Stimulated activated CD4-positive, alpha-beta T cell treated with anti-CD3 and anti-CD28 coated beads, Interleukin-1b, Interleukin-23, amount 100 ng/mL, for 24 hours (primary cell): ENCODE measurements around the gene NRBF2.
A peak's percentile ranks its signal among the peaks of the same experiment; 100 is the strongest.
"Not testable (repeated sequence)": the region's sequence is repeated elsewhere in the genome, so short reads cannot be mapped to it uniquely, and the experiment has no call there.

Experiments used
- DNase-seq, 4 experiments: peaks; one replicate each; pipeline ENCODE4 v3.0.0-alpha.2; 2020; ENCODE audit warnings: low read depth in 4 of 4, low spot score in 1 of 4

The NRBF2 gene

DNA sequence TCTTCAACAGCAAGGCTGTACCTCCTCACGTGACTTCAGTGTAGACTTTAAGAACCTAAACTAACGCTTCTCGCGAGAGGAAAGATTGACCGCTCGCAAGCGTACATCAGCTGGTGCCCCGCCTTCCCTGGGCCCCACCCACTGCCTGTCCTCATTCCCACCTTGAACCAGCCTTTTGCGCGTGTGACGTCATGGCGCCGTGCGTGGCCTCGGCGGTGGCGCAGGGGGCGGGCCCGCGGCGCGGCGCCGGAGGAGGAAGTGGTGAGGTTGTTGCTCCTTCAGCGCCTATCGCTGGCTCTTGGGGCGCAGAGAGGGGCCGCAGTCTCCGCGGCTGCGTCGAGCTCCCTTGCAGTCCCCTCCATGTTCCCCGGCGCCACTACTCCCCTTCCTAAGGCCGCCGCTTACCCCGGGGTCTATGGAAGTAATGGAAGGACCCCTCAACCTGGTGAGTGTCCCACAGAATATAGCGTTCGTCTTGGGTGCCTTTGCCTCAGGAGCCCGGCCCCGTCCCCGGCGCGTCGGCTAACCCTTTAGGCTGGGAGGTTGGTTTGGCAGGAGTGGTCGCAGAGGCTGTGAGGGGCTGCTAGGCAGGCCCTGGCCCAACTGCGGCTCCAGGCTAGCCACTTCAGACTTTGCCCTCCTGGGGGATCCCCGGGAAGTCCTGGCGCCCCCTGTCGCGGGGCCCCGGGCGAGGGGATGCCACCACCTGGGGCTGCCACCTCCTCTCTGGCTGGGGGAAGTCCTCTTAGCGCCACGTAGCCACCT, at the start of gene NRBF2:
Gene NRBF2 (plus strand): TSS at position 273 of the 765 bp plus-strand sequence. CDS start 143 bp downstream, at position 416.
- peak; percentile 89 to 97 (median 94) for DNase-seq

DNA sequence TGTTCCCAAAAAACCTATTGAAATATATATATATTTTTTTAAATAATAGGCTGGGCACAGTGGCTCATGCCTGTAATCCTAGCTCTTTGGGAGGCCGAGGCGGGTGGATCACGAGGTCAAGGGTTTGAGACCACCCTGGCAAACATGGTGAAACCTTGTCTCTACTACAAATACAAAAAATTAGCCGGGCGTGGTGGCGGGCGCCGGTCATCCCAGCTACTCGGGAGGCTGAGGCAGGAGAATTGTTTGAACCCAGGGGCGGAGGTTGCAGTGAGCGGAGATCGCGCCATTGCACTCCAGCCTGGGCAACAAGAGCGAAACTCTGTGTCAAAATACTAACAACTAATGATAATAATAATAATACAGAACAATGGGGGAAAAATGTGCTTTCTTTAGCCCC, 49.7 kb upstream of the NRBF2 start:
- not testable (repeated sequence) for DNase-seq

DNA sequence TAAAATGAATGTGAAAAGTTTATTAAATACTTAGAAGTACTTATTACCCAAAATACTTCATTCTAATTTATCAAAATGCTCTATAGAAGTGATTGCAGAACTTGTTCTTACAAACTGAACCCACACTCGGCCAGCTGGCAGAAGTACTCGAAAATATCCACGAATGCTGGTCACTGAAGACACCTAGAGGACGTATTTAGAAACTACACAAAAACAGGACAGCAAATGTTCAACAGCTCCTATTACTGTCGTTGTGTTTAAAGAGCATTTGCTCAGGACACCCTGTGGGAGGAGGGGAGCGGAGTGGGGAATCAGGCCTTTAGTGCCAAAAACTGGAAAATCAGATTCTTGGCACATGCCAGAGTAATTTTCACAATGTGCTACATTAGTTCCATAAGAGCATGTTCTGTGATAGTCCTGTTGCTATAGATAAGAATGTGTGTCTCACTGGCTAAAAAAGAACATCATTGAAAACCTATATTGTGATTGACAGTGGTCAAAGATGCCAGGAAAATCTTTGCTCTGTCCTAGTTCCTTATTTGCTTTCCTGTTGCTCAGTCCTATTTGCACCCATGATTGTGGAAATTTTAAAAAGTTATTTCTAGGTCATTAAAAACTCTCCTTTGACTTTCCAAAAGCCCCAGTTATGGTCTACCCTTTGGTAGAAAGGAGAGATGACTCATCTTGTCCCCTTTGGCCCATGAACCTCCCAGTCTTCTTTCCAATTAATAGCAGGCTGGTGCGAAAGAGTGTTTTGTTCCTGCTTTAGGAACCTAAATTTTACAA, 49.0 kb upstream of the NRBF2 start:
- peak in 1 of 4 experiments; percentile 12 for DNase-seq

DNA sequence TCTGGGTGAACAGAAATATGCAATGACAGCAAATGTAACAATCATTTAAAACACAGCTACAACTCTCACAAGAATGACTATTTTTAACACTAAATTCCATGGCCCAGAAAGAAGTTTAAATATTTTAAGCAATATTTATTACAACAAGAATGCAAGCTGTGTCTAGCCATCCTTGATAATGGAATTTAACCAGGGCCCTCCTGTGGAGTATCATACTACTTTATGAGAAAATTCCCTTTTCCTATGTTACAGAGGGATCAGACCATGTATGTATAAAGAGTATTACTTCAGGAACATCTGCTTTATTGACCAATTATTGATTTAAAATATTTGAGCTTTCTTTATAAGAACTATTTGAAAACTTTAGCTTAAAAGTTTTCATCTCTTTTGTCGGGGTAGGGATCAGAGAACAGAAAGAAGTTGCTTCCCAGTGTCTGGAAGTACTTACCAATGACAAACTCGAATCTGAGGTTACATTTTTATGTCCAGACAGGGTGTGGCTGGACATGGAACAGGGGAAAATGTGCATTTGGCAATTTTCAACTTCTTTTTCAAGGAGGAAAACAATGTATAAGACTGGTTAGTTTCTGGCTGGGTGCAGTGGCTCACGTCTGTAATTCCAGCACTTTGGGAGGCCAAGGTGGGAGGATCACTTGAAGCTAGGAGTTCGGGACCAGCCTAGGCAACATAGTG, 48.3 kb upstream of the NRBF2 start:
- DNase-seq, result no peak

DNA sequence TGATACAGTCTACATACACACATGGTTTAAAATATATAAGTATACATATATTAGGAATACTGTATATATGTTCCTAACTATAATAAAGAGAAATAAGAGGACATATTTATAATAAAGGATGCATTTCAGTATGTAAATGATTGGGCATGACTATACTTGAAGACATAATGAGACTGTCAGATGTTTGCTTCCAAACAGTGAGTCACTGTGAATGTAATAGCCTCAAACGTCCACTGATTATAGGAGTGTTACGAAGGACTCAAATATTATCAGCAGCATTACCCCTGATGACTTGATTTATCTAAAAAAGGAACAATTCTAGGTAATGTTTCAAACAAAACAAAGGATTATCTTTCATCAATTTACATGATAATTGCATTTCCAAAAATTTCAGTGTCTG, 39.9 kb upstream of the NRBF2 start:
- DNase-seq, result no peak

DNA sequence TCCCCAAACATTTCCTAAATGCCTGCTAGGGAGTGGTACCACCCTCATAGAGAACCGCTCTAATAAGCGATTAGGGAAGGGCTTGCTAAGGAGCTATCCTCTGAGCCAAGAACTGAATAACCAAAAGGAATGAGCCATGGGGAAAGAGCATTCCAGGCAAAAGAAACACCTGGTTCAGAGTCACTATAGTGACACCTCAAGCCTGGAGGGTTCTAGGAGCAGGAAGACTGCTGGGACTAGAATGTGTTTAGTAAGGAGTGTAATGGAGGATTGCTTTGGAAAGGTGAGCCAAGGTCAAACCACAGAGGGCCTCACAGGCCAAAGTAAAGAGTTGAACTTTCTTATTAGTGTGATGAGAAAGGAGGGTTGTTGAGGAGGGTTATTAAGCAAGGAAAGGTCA, 38.7 kb upstream of the NRBF2 start:
- DNase-seq, result no peak

DNA sequence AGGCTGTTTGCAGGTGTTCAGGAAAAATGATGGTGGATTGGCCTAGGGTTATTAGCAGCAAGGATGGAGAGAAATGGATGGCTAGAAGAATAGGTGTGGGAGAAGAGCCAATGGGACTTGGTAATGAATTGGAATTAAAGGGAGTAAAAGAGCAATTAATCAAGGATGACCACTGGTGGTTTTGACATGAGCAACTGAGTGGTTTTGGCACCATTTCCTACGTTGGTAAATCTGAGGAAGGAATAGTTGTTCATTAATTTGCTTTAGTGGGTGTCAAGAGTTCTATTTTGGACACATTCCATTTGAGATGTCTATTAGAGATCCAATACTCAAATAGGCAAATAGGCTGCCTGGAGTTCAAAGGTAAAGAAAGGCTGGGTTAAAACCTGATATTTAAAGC, 38.2 kb upstream of the NRBF2 start:
- DNase-seq, result no peak

DNA sequence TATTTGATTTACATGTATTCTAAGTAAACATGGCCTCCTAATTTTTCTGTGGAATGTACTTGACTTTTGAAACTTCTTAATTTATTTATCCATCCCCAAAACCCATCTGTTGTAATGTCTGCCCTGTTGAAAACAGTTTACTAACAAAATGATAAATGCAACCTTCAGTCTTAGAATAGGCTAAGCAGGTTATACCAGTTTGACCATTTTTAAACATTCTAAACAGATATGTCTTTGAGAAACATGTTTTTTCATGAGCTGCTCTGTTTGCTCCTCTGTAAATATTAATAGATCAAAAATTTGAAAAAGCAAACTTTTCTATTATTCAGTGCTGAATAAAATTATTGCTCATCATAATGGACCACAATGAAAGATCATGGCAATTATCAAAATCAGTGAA, 33.4 kb upstream of the NRBF2 start:
- no peak for DNase-seq

DNA sequence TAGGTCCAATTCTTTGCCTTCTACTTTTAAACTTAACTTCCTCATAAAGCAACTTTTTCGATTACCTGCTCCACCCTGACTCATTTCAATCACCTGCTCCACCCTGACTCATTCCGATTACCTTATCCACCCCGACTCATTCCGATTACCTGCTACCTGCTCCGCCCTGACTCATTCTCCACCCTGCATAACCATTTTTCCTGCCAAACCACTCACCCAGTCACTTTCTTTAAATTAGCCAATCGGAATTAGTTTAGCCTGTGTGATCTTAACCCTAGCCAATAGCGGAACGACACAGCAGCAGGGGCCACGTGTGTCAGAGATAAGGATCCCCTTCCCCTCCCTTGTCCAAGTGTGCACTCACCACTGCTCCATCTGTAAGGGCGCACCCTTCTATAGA, 32.0 kb upstream of the NRBF2 start:
- DNase-seq, result not testable (repeated sequence)

DNA sequence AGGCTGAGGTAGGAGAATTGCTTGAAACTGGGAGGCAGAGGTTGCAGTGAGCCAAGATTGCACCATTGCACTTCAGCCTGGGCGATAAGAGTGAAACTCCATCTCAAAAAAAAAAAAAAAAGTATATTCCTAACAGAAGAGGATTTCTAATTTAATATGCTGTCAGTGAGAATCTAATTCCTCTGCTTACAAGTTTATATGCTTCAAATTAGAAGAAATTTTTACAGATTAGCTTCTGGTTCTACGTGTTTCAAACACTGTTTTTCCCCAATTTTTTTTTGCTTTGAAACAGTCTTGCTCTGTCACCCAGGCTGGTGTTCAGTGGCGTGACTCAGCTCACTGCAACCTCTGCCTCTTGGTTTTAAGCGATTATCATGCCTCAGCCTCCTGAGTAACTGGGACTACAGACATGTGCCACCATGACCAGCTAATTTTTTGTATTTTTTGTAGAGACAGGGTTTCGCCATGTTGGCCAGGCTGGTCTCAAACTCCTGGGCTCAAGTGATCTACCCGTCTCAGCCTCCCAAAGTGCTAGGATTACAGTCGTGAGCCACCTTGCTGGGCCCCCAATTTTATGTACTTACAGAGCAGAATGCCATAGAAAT, 30.7 kb upstream of the NRBF2 start:
- not testable (repeated sequence) for DNase-seq

DNA sequence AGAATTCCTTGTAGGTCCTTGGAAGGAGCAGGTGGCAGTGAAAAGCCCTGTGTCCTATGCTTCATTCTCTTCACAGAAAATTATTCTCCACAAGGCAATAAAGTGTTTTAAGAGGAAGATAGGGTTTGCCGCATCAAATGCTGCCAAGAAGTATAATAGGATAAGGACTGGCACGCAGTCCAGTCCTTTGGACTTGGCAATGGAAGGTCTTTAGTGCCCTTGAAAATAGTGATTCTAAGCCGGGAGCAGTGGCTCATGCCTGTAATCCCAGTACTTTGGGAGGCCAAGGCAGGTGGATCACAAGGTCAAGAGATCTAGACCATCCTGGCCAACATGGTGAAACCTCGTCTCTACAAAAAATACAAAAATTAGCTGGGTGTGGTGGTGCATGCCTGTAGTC, 29.9 kb upstream of the NRBF2 start:
- DNase-seq, result not testable (repeated sequence)

DNA sequence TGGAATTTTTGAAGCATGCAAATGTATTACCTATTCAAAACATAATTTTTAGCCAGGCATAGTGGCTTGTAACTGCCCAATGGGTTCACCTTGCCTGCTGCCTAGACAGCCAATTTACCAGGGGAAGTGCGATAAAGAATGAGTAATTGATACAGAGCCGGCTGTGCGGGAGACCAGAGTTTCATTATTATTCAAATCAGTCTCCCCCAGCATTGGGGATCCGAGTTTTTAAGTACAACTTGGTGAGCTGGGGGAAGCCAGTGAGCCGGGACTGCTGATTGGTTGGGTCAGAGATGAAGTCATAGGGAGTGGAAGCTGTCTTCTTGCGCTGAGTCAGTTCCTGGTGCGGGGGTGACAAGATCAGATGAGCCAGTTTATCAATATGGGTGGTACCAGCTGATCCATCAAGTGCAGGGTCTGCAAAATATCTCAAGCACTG, 29.1 kb upstream of the NRBF2 start:
- DNase-seq, result peak in 2 of 4 experiments; percentile 17 to 23

DNA sequence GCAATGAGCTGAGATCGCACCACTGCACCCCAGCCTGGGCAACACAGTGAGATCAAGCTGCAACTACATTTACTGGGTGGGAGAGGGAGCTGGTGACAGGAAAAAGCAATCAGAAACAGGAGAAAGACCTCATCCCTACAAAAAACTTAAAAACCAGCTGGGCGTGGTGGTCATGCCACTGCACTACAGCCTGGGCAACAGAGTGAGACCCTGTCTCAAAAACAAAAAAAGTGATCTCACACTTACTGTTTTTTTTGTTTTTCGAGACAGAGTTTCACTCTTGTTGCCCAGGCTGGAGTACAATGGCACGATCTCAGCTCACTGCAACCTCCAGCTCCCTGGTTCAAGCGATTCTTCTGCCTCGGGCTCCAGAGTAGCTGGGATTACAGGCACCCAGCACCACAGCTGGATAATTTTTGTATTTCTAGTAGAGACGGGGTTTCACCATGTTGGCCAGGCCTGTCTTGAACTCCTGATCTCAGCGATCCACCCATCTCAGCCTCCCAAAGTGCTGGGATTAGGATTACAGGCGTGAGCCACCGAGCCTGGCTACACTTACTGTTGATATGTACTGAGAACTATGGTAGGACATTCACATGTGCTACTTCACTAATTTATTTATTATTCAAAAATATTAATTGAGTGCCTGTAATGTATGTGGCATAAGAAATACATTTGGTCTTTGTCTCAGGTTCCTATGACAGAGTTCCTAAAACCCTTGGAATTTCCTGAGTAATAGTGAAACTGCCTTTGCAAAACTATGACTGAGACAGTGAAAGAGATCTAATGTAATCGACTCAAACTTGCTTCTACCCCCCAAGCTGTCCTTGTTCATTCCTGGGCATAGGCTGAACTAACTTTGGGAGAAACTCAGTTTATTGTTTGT, 27.7 kb upstream of the NRBF2 start:
- no peak for DNase-seq

DNA sequence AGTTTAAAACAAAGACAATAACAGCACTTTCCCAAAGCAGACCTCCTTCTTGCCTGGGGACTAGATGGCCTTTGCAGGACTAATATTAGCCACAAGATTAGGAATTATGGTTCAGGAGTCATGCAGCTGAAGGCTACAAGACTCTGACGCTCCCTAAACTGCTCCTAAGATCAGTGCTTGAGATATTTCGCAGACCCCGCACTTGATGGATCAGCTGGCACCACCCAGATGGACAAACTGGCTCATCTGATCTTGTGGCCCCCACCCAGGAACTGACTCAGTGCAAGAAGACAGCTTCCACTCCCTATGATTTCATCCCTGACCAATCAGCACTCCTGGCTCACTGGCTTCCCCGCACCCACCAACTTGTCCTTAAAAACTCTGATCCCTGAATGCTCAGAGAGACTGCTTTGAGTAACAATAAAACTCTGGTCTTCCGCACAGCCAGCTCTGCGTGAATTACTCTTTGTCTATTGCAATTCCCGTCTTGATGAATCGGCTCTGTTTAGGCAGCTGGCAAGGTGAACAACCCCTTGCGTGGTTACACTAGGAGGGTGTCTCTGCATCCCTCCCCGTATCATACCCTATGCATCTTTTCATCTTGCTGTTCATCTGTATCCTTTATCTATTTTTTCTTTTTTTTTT, 26.9 kb upstream of the NRBF2 start:
- no peak for DNase-seq

DNA sequence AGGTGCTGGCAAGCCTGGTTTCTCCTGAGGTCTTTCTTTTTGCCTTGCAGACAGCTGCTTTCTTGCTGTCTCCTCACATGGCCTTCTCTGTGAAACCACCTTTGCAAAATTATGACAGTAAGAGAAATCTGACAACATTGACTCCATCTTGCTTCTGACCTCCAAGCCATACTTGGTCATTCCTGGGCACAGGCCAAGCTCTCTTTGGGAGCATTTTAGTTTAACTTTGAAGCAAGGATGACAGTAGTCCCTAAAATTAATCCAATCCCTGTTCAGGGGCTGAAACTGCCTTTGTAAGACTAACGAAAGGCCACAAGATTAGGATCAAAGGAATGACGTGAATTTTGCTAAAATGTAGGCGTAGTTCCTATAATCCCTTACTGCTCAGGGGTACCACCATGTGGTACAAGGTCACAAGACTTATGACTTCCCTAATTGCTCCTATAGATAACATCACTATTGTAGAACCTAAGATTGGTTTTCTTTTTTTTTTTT, 25.1 kb upstream of the NRBF2 start:
- DNase-seq, result no peak

DNA sequence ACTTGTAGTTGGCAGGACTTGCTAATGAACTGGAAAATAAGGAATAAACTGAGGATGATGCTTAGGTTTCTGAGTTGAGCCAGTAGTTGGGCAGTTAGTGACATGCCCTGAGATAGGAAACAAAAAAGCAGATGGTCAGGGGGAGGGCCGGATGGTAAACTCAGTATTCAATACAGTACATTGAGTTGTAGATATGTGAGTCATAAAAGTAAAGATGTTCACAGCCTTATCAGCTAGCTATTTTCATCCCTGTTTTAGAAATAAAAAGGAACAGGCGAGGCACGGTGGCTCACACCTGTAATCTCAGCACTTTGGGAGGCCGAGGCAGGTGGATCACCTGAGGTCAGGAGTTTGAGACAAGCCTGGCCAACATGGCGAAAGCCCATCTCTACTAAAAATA, 22.2 kb upstream of the NRBF2 start:
- no peak for DNase-seq

DNA sequence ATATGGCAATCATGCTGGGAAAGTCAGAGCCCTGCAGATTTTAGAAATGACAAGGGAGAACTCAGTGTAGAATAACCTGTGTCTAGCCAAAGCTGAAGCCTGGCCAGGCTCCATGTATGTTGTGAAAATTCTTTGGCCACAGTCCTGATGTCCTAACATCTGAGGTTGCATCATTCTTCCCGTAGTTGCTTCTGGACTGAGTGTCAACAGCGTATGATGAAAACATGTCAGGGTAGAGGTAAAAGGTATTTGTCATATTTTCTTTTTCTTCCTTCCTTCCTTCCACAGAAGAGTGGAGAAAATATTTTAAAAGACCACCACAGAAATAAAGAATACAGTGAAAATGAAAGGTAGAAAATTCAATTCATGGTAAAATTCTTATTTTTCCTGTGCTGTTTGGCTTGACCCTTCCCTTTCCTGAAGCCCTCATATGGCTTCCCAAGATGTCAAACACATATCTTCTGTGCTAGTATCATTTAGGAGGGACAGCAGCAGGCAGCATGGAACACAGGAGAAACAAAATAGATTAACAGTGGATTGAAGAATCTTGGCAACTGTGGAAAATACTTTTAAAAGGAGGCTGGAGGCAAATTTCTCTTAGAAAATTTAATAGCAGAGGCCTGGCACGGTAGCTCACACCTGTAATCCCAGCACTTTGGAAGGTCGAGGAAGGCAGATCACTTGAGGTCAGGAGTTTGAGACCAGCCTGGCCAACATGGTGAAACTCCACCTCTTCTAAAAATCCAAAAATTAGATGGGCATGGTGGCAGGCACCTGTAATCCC, 18.9 kb upstream of the NRBF2 start:
- DNase-seq, result no peak

DNA sequence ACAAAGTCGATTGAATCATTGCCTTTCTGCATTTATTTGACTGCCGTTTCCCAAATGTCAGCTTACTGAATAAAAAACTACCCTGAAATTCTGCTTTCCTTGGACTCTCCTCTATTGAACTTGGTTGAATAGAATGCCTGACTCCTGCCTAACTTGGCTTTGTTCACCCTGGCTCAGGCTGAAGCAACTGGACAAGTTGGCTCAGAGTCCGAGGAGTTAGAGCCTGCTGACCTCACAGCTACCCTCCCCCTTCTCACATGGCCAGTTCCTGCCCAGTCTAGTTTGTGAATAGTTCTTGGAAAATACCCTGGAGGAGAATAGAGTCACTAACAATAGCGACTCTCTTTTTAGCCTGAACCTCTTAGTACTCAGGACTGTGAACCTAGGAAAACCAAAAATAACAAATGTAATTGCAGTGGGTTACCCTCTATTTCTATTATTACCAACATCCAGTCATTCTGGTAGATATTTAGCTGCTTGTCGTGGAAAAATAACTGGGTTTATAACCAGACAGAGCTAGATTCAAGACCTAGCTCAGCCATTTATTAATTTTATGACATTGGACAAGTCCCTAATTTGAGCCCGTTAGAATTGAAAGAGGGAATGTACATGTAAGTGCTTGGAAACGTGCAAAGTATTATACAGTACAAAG, 17.3 kb upstream of the NRBF2 start:
- DNase-seq, result no peak
